Common myeloid progenitor, CD34-positive (primary cell): ENCODE measurements around the gene TMEM229A.

Experiments
- CTCF ChIA-PET: fragments of 350-600 bp; sonication (Branson Sonifier 250); formaldehyde crosslinking; loops from one replicate; lab custom pipeline; 2021; ENCODE audit warnings: antibody characterized with exemption; lab: Charles Lee
- POLR2A ChIA-PET: fragments of 350-600 bp; sonication (Branson Sonifier 250); formaldehyde crosslinking; loops from one replicate; lab custom pipeline; 2021; ENCODE audit warnings: antibody characterized with exemption; lab: Charles Lee
- DNase-seq, 3 donors: peaks; one replicate each; pipeline versions ENCODE4 v3.0.0 to v3.0.0-alpha.2; 2013
- H3K27ac ChIP-seq, 2 experiments: 1 replicate in 1 of 2; 2 replicates in 1 of 2; pipeline ENCODE4 v1.7.0; 2013; ENCODE audit warnings: inconsistent platforms in 2 of 2, low read length in 2 of 2, mild to moderate bottlenecking in 2 of 2, low read depth in 1 of 2, moderate library complexity in 1 of 2; ENCODE audit not compliant: severe bottlenecking in 2 of 2, insufficient read depth in 1 of 2, poor library complexity in 1 of 2
- H3K27me3 ChIP-seq, 5 experiments: replicated peaks in 2 of 5; 1 replicate in 3 of 5; 2 replicates in 2 of 5; pipeline versions ENCODE4 v1.6.1 to v1.7.0; 2013; ENCODE audit warnings: low read length in 4 of 5, mild to moderate bottlenecking in 2 of 5, moderate library complexity in 2 of 5, inconsistent platforms in 1 of 5; ENCODE audit not compliant: insufficient read depth in 5 of 5, control insufficient read depth in 4 of 5
- H3K36me3 ChIP-seq, 4 experiments: 1 replicate in 2 of 4; 2 replicates in 2 of 4; pipeline versions ENCODE4 v1.6.1 to v1.7.0; 2013; ENCODE audit warnings: low read length in 3 of 4, control low read depth in 1 of 4, mild to moderate bottlenecking in 1 of 4; ENCODE audit not compliant: control insufficient read depth in 4 of 4, insufficient read depth in 4 of 4
- H3K4me1 ChIP-seq, 4 experiments: 1 replicate in 3 of 4; 2 replicates in 1 of 4; pipeline versions ENCODE4 v1.6.1 to v1.7.1; 2013; ENCODE audit warnings: low read length in 3 of 4, mild to moderate bottlenecking in 3 of 4, control low read depth in 1 of 4, inconsistent platforms in 1 of 4, moderate library complexity in 1 of 4; ENCODE audit not compliant: control insufficient read depth in 4 of 4, insufficient read depth in 4 of 4; ENCODE audit errors: control extremely low read depth in 1 of 4
- H3K4me3 ChIP-seq, 7 experiments: 1 replicate in 4 of 7; 2 replicates in 3 of 7; pipeline versions ENCODE4 v1.5.1 to v1.7.0; 2013; ENCODE audit warnings: mild to moderate bottlenecking in 7 of 7, low read length in 6 of 7, moderate library complexity in 6 of 7, inconsistent platforms in 2 of 7, low read depth in 2 of 7, control low read depth in 1 of 7; ENCODE audit not compliant: insufficient read depth in 4 of 7, control insufficient read depth in 1 of 7; ENCODE audit errors: extremely low read depth in 1 of 7
- H3K9me3 ChIP-seq, 5 experiments: 1 replicate in 4 of 5; 2 replicates in 1 of 5; pipeline versions ENCODE4 v1.6.1 to v1.7.1; 2013; ENCODE audit warnings: low read length in 4 of 5, mild to moderate bottlenecking in 2 of 5, inconsistent platforms in 1 of 5, low read depth in 1 of 5, moderate library complexity in 1 of 5; ENCODE audit not compliant: control insufficient read depth in 4 of 5, insufficient read depth in 2 of 5; ENCODE audit errors: control extremely low read depth in 1 of 5
- WGBS: methylation state at CpG from one replicate; pipeline ENCODE4 v1.1.5; 2013; ENCODE audit not compliant: insufficient coverage; 5-methylcytosine and 5-hydroxymethylcytosine counted together

The TMEM229A gene

DNA sequence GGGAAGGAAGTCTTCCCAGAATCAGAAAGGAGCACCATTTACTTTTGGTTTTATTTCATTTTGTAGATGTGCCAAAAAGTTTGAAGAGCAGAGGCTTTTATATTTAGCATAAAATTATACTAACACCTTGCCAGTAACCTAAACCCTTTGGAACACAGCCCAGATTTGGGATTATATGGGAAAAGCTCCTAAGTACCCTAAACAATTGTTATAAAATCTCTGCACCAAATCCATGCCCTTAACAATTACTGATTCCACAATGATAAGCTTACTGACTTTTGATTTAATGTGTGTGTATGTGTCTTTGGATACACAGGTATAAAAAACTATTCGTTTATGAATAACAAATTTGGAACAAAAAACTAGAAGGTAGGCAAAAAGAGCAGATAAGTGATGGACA is 39.0 kb upstream of the TMEM229A start:
- H3K27ac ChIP-seq, result no peak overlapping the region
- no peak for DNase-seq
- H3K4me1 ChIP-seq, result no peaks in the 10 kb centered on the region
- no peak overlapping the region for H3K4me3 ChIP-seq
- no CpG with 5 or more reads among the region's 1 CpG for WGBS
- POLR2A ChIA-PET, result no interaction called here
- H3K27me3 ChIP-seq, result no peaks in the 10 kb centered on the region
- CTCF ChIA-PET, result no interaction called here
- H3K36me3 ChIP-seq, result no peaks in the 10 kb centered on the region
- H3K9me3 ChIP-seq, result no peaks in the 10 kb centered on the region

DNA sequence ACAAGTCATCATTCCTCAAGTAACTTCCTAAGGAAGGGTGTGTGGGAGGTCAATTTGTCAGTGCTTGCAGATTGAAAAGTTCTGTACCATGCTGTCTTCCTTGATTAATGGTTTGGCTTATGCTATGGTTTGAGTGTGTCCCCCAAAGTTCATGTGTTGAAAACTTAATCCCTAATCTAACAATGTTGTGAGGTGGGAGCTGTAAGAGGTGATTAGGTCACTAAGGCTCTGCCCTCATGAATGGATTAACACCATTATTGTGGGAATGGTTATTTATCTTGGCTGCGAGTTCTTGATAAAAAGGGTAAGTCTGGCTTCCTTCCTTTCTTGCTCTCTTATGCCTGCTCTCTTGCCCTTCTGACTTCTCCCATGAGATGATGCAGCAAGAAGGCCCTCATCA is 29.3 kb upstream of the TMEM229A start:
- H3K36me3 ChIP-seq, result no peaks in the 10 kb centered on the region
- 100% methylated on average over 1 of the region's 1 CpG for WGBS
- H3K9me3 ChIP-seq, result peaks cover 0 to 1% (median 0%) of the 10 kb centered on the region in 5 experiments
- no peaks in the 10 kb centered on the region for H3K27me3 ChIP-seq
- DNase-seq, result no peak
- H3K27ac ChIP-seq, result no peak overlapping the region
- H3K4me1 ChIP-seq, result no peaks in the 10 kb centered on the region
- CTCF ChIA-PET, result no interaction called here
- no peak overlapping the region for H3K4me3 ChIP-seq
- POLR2A ChIA-PET, result no interaction called here

DNA sequence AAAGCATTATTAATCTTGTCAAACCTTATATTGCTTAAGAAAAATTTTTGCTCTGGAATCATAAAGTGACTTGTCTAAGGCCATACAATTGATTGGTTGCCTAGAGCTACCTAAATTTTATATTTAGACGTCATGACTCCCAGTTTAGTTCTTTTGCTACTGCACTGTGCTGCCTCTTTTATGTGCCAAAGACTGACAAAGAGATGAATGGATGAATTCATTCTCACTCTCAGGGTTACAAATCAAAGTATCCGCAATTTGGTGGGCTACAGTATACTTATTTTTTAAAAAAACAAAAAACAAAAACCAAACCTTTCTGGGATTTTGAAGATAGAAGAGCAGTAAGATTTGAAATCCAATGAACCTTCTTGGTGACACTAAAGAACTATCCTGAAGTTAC is 27.7 kb upstream of the TMEM229A start:
- H3K4me1 ChIP-seq, result no peaks in the 10 kb centered on the region
- ChIA-PET POLR2A (no interaction called here), CTCF (no interaction called here)
- no peaks in the 10 kb centered on the region for H3K36me3 ChIP-seq
- WGBS, result 100% methylated on average over 1 of the region's 2 CpGs
- no peak for DNase-seq
- peaks cover 0 to 1% (median 0%) of the 10 kb centered on the region in 5 experiments for H3K9me3 ChIP-seq
- no peaks in the 10 kb centered on the region for H3K27me3 ChIP-seq
- no peak overlapping the region for H3K4me3 ChIP-seq
- H3K27ac ChIP-seq, result no peak overlapping the region

DNA sequence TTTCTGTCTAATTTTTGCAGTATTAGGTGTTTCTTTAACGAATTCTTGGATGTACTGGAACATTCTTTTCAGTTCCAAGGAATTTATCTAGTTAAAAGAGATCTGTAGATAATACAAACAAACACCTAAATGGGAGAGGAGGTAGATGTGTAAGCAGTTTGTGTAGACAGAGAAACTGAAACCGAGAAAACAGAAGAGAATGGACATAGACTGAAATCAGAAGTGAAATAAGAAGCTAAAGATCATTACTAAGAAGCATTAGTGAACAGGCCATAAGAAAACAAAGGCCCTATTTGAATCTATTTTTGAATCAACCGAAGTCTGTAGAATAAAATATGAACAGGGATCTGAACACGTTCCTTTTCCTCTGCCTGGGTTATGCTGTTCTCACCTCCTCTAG is 26.5 kb upstream of the TMEM229A start:
- Histone ChIP-seq H3K27ac (no peak overlapping the region), H3K36me3 (no peaks in the 10 kb centered on the region), H3K9me3 (no peaks in the 10 kb centered on the region), H3K4me3 (no peak overlapping the region), H3K27me3 (no peaks in the 10 kb centered on the region), H3K4me1 (no peaks in the 10 kb centered on the region)
- WGBS, result 92% methylated on average over 2 of the region's 4 CpGs
- POLR2A ChIA-PET, result interaction anchor here (0.6 kb wide), 1 partner anchor 11 kb away, joined by 3 read pairs; no protein-coding TSS in a partner anchor
- CTCF ChIA-PET, result no interaction called here
- no peak for DNase-seq

DNA sequence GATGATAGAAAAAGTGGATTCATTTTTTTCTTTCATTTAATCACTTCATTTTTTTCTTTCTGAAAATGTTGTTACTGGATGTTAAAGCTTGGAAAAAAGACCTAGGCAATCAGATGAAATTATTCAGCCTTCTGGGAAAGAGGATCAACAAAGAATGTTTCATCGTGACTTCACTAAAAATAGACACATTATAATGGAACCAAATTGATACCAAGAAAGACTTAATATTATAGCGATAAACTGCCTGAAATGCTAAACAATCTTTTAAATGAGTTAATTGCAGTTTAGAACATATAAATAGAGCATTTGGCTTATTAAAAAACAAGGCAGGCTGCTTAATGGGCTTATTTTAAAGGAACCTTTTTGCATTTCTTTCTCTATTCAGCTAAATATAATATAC is 25.6 kb upstream of the TMEM229A start:
- CTCF ChIA-PET, result no interaction called here
- Histone ChIP-seq H3K4me1 (no peaks in the 10 kb centered on the region), H3K27ac (no peak overlapping the region), H3K27me3 (no peaks in the 10 kb centered on the region), H3K4me3 (no peak overlapping the region), H3K36me3 (no peaks in the 10 kb centered on the region), H3K9me3 (no peaks in the 10 kb centered on the region)
- no CpG with 5 or more reads among the region's 2 CpGs for WGBS
- DNase-seq, result no peak
- POLR2A ChIA-PET, result no interaction called here

DNA sequence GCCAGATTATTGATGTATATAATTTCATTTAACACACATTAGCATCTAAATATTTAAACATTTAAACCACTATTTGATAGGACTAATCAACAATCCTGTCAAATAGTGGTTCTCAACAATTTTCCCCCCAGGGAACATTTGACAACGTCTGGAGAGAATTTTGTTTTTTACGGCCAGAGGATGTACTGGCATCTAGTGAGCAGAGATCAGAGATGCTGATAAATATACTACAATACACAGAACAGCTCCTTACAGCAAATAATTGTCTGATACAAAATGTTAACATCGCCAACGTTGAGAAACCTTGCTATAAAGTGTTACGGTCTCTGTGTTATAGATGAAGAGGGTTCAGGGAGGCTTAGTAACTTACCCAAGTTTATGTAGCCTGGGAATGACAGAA is 25.0 kb upstream of the TMEM229A start:
- Histone ChIP-seq H3K4me1 (no peaks in the 10 kb centered on the region), H3K9me3 (no peaks in the 10 kb centered on the region), H3K27ac (no peak overlapping the region), H3K27me3 (no peaks in the 10 kb centered on the region), H3K4me3 (no peak overlapping the region), H3K36me3 (no peaks in the 10 kb centered on the region)
- ChIA-PET POLR2A (no interaction called here), CTCF (no interaction called here)
- 83% methylated on average over 2 of the region's 5 CpGs for WGBS
- DNase-seq, result no peak

DNA sequence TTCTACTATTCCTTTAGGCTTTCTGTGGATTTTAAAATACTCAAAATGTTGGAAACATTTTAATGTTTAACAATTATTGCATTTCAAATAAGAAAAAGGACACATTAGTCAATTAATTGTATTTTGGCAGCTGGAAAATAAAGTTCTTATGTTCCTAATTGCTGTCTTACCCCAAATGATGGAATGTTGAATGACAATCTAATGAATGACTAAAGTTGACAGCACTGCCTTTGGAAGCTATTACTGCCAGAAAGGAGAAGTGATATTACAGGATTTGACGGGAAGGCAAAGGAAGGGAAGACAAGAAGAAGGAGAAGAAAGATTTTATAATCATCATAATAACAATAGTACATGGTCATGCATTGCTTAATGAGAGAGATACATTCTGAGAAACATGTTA is 23.4 kb upstream of the TMEM229A start:
- Histone ChIP-seq H3K27me3 (no peaks in the 10 kb centered on the region), H3K9me3 (no peaks in the 10 kb centered on the region), H3K27ac (no peak overlapping the region), H3K4me1 (no peaks in the 10 kb centered on the region), H3K4me3 (no peak overlapping the region), H3K36me3 (no peaks in the 10 kb centered on the region)
- POLR2A ChIA-PET, result no interaction called here
- CTCF ChIA-PET, result no interaction called here
- DNase-seq, result no peak
- no CpG with 5 or more reads among the region's 1 CpG for WGBS
